Cardiac muscle cell (in vitro differentiated cells and primary cell): Measurements from ENCODE around the gene TAF12. TPM values are rescaled to one million over a fixed set of nuclear protein-coding genes. Genes with fewer than 3 reads are reported as not detected.
A peak's percentile ranks its signal among the peaks of the same experiment; 100 is the strongest.
"Not testable (repeated sequence)": the region's sequence is repeated elsewhere in the genome, so short reads cannot be mapped to it uniquely, and the experiment has no call there.

Experiments
- DNase-seq, 2 donors: peaks; one replicate each; pipeline versions ENCODE4 v3.0.0 to v3.0.0-alpha.2; 2010 to 2017; ENCODE audit warnings: low read depth in 1 of 2, low spot score in 1 of 2
- H3K27ac ChIP-seq: fragments of 200-600 bp; sonication (generic); 2 replicates; pipeline ENCODE4 v1.5.1; 2016
- H3K27me3 ChIP-seq: fragments of 200-600 bp; sonication (generic); 2 replicates; pipeline ENCODE4 v1.6.0; 2016; ENCODE audit warnings: control low read depth
- H3K36me3 ChIP-seq: fragments of 200-600 bp; sonication (generic); 2 replicates; pipeline ENCODE4 v1.5.1; 2016; ENCODE audit warnings: control low read depth
- H3K4me1 ChIP-seq: fragments of 200-600 bp; sonication (generic); 2 replicates; pipeline ENCODE4 v1.8.1; 2017; ENCODE audit warnings: low read depth, mild to moderate bottlenecking, mixed run types
- H3K4me3 ChIP-seq: fragments of 200-600 bp; sonication (generic); 2 replicates; pipeline ENCODE4 v1.5.1; 2016; ENCODE audit warnings: mild to moderate bottlenecking
- H3K9me3 ChIP-seq: fragments of 200-600 bp; sonication (generic); 2 replicates; pipeline ENCODE4 v1.5.1; 2017; ENCODE audit warnings: low read depth, mild to moderate bottlenecking, control low read depth
- CTCF ChIP-seq: IDR thresholded peaks from 2 replicates; pipeline ENCODE4 v1.5.1; 2012; ENCODE audit warnings: low read depth, mild to moderate bottlenecking, low read length
- polyA plus RNA-seq: library from polyadenylated mRNA; unstranded; fragments of >200 nt; fragmentation: Nextera tagmentation; extraction: Ambion mirVana; gene quantifications from 2 replicates; pipeline ENCODE4 v1.2.1, GENCODE V29; 2016
- total RNA-seq: library from RNA; depleted of rRNA; stranded (reverse); fragments of >200 nt; gene quantifications from 2 replicates; pipeline ENCODE4 v1.2.3, GENCODE V29; 2016

TAF12 gene
- total and polyA plus RNA-seq, 2 experiments from 2014 or later: 40.3 to 51.9 TPM

- no peak for TF ChIP-seq CTCF
- DNase-seq: peak in 1 of 2 donors; percentile 19
- no peaks in the 10 kb centered on the region for H3K36me3 ChIP-seq
- no peaks in the 10 kb centered on the region for H3K27me3 ChIP-seq
- H3K27ac ChIP-seq: peak overlapping the region; percentile 49
- peaks cover 18% of the 10 kb centered on the region for H3K4me1 ChIP-seq
- H3K4me3 ChIP-seq: no peak overlapping the region
- H3K9me3 ChIP-seq: no peaks in the 10 kb centered on the region
Measured at GRCh38 chr1:28646040-28646439, 3.2 kb upstream of the TAF12 start.

GRCh38 chr1:28645406-28645805 lies 2.5 kb upstream of the TAF12 start:
- not testable (repeated sequence) for H3K4me3 ChIP-seq, H3K9me3 ChIP-seq, H3K36me3 ChIP-seq, DNase-seq, H3K27ac ChIP-seq, H3K27me3 ChIP-seq
- H3K4me1 ChIP-seq: peaks cover 18% of the 10 kb centered on the region

GRCh38 chr1:28644494-28644893 lies 1.6 kb upstream of the TAF12 start:
- no peak for DNase-seq
- Histone ChIP-seq H3K27ac (peak overlapping the region; percentile 91), H3K36me3 (no peaks in the 10 kb centered on the region), H3K4me1 (peaks cover 18% of the 10 kb centered on the region), H3K27me3 (no peaks in the 10 kb centered on the region), H3K4me3 (no peak overlapping the region), H3K9me3 (no peaks in the 10 kb centered on the region)
- no peak for TF ChIP-seq CTCF

- Histone ChIP-seq H3K4me3 (peak overlapping the region; percentile 90), H3K9me3 (no peaks in the 10 kb centered on the region), H3K27ac (peak overlapping the region; percentile 91), H3K27me3 (no peaks in the 10 kb centered on the region), H3K4me1 (peaks cover 13% of the 10 kb centered on the region), H3K36me3 (no peaks in the 10 kb centered on the region)
- DNase-seq: peak; percentile 6 to 44
- TF ChIP-seq CTCF: no peak
Measured at GRCh38 chr1:28642056-28642846, 616 bp downstream of the TAF12 start.

GRCh38 chr1:28640766-28641165 lies 2.1 kb downstream of the TAF12 start:
- Histone ChIP-seq H3K27me3 (no peaks in the 10 kb centered on the region), H3K27ac (no peak overlapping the region), H3K4me1 (peaks cover 10% of the 10 kb centered on the region), H3K9me3 (no peaks in the 10 kb centered on the region), H3K36me3 (no peaks in the 10 kb centered on the region), H3K4me3 (no peak overlapping the region)
- DNase-seq: peak; percentile 10 to 25
- TF ChIP-seq CTCF: peak; percentile 36

- no peak for DNase-seq
- no peaks in the 10 kb centered on the region for H3K4me1 ChIP-seq
- no peaks in the 10 kb centered on the region for H3K9me3 ChIP-seq
- H3K27me3 ChIP-seq: no peaks in the 10 kb centered on the region
- H3K4me3 ChIP-seq: no peak overlapping the region
- H3K27ac ChIP-seq: no peak overlapping the region
- no peak for TF ChIP-seq CTCF
- no peaks in the 10 kb centered on the region for H3K36me3 ChIP-seq
Measured at GRCh38 chr1:28632560-28632959, 10.3 kb downstream of the TAF12 start.
